ENCODE measurements around the gene TBC1D21.

GRCh38 chr15:73865904-73866303 is 7.5 kb upstream of the TBC1D21 start:
- TF ChIP-seq ZNF701 (tag by site-specific recombination; IDR thresholded peaks at IDR 0.05) = no peak
- TF ChIP-seq CTCF (tag by site-specific recombination; IDR thresholded peaks at IDR 0.05) = no peak
- no peak for TF ChIP-seq ZEB2 (tag by site-specific recombination; IDR thresholded peaks at IDR 0.05)
- TF ChIP-seq ZNF174 (tag by site-specific recombination; IDR thresholded peaks at IDR 0.05) = no peak
- TF ChIP-seq ZNF571 (tag by site-specific recombination; IDR thresholded peaks at IDR 0.05) = no peak
- no peak for TF ChIP-seq PBX3 (CRISPR knock-in tag; IDR thresholded peaks at IDR 0.05)
- no peak for TF ChIP-seq ZNF585B (tag by site-specific recombination; IDR thresholded peaks at IDR 0.05)
- TF ChIP-seq GFI1B (tag by site-specific recombination; IDR thresholded peaks at IDR 0.05) = no peak

All from HEK293 (cell line).